Measurements from ENCODE around the gene COL4A2.

GRCh38 chr13:110319397-110319773 lies 12.3 kb downstream of the COL4A2 start:
- TF ChIP-seq CTCF (IDR thresholded peaks at IDR 0.05 in 4 of 5, conservative IDR thresholded peaks at IDR 0.05 in 1 of 5) (no peak), POLR2A (IDR thresholded peaks at IDR 0.05) (no peak)
